Prostate gland (tissue), 2 donors: ENCODE results near the gene GABRA1.

Experiments
- CTCF ChIP-seq, 4 experiments: fragments of 200-600 bp in 2 of 4; fragments of 450-650 bp in 2 of 4; sonication (generic) in 2 of 4; IDR thresholded peaks; 1 replicate in 3 of 4; 2 replicates in 1 of 4; pipeline ENCODE4 v1.5.1; 2016 to 2019; ENCODE audit warnings: antibody characterized with exemption in 4 of 4, mild to moderate bottlenecking in 2 of 4, moderate library complexity in 2 of 4
- POLR2A ChIP-seq: fragments of 450-650 bp; IDR thresholded peaks from one replicate; pipeline ENCODE4 v1.6.1; 2016; ENCODE audit warnings: antibody characterized with exemption, mild to moderate bottlenecking
- POLR2AphosphoS5 ChIP-seq: sonication (generic); formaldehyde crosslinking; IDR thresholded peaks from one replicate; pipeline ENCODE4 v1.6.1; 2017; ENCODE audit warnings: antibody characterized with exemption

GRCh38 chr5:161895514-161895913 lies 47.6 kb downstream of the GABRA1 start:
- TF ChIP-seq POLR2A (no peak), CTCF (IDR thresholded peaks at IDR 0.05) (no peak), POLR2AphosphoS5 (no peak)
